A204.1 (cell line): ENCODE data around the gene ATPAF1.

Source experiments
- FAIRE-seq: peaks from 2 replicates; lab custom pipeline; 2012; peaks lifted over from hg19 to GRCh38; lab: Jason Lieb, UNC

Gene ATPAF1

GRCh38 chr1:46583494-46583893 lies 84.7 kb downstream of the ATPAF1 start:
- FAIRE-seq: no peak

- FAIRE-seq: no peak
These were observed 85.2 kb downstream of the ATPAF1 start for GRCh38 chr1:46582972-46583371.
